ENCODE measurements around the gene MARCKSL1. TPM values are rescaled to one million over a fixed set of nuclear protein-coding genes. Genes with fewer than 3 reads are reported as not detected.

MARCKSL1 gene
- total RNA-seq, 3 donors from 2014 or later (not counting 1 experiment from before 2014, with no cell fraction given): 21.7 to 26.1 (median 21.8) TPM

DNA sequence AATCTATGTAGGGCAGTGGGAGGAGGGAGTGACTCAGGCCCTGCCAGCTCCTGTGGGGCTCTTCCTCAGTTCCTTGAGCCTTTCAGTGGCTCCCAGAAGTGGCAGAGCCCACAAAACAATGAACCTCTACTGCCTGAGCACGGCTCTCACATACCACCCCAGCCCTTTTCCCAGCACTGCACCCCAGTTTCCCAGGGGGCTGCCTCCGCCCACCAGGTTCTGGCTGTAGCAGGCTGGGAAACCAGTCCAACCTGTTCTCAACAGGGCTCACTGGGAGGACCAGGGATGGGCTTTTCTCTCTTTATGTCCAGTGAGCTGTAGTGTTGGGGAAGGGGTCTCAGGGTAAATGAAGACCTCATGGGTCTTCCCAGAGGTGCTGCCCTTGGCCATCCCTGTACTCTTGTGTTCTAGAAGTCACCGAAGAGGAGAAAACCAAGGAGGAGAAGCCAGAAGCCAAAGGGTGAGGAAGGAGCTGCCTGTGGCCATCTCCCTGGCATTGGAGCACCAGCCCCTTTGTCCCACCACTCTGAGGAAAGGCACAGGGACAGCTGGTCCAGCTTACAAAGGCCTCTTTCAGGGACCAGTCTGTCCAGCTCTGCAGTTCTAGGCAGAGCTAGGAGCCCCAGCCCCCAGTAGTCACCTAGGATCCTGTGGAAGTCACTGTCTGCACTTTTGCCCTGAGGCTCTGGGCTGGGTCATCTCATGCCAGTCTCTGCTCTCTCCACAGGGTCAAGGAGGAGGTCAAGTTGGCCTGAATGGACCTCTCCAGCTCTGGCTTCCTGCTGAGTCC is 3.5 kb downstream of the MARCKSL1 start:
- DNase-seq (no peak), ATAC-seq (no peak)
- Mint-ChIP-seq H3K4me1 (peaks cover 19 to 37% of the 10 kb centered on the region in 2 donors), H3K27me3 (ENCODE audit: low read depth in 2 of 2) (no peaks in the 10 kb centered on the region), H3K4me3 (no peak overlapping the region), H3K27ac (no peak overlapping the region), H3K9me3 (no peaks in the 10 kb centered on the region), H3K36me3 (peaks cover 11% of the 10 kb centered on the region)
- peaks cover 64% of the 10 kb centered on the region for H3K36me3 ChIP-seq (ENCODE audit: control insufficient read depth, insufficient read depth, low read length)
- H3K27ac ChIP-seq (ENCODE audit: low read length): no peak overlapping the region
- H3K4me1 ChIP-seq (ENCODE audit: control insufficient read depth, insufficient read depth, low read length): peaks cover 24% of the 10 kb centered on the region
- 96% methylated on average over 3 of the region's 3 CpGs for WGBS (ENCODE audit: insufficient coverage)
- H3K27me3 ChIP-seq (ENCODE audit: control insufficient read depth, insufficient read depth, low read length): no peaks in the 10 kb centered on the region
- H3K9me3 ChIP-seq (ENCODE audit: control insufficient read depth, insufficient read depth, low read length): no peaks in the 10 kb centered on the region
- intact Hi-C loops (cut with micrococcal nuclease): no loop called here
- TF ChIP-seq, protein P1, sequence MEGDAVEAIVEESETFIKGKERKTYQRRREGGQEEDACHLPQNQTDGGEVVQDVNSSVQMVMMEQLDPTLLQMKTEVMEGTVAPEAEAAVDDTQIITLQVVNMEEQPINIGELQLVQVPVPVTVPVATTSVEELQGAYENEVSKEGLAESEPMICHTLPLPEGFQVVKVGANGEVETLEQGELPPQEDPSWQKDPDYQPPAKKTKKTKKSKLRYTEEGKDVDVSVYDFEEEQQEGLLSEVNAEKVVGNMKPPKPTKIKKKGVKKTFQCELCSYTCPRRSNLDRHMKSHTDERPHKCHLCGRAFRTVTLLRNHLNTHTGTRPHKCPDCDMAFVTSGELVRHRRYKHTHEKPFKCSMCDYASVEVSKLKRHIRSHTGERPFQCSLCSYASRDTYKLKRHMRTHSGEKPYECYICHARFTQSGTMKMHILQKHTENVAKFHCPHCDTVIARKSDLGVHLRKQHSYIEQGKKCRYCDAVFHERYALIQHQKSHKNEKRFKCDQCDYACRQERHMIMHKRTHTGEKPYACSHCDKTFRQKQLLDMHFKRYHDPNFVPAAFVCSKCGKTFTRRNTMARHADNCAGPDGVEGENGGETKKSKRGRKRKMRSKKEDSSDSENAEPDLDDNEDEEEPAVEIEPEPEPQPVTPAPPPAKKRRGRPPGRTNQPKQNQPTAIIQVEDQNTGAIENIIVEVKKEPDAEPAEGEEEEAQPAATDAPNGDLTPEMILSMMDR (IDR thresholded peaks at IDR 0.05): no peak
- H3K4me3 ChIP-seq (ENCODE audit: low read length): no peak overlapping the region

DNA sequence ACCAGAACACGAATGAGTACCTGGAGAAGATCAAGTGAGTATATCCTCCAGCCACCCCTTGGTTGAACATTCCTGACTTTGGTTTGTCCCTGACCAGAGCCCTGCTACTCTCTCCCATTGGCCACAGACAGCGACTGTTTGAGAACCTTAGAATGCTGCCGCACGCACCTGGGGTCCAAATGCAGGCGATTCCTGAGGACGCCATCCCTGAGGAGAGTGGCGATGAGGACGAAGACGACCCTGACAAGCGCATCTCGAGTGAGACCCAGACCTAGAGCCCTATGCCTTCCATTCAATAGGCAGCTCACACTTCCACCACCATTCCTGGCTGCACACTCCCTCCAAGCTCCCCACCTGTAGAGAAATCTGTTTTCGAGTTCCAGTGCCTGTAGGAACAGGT is 4.5 kb downstream of the MARCKSL1 start:
- no peak overlapping the region for H3K4me3 Mint-ChIP-seq
- peaks cover 11% of the 10 kb centered on the region for H3K36me3 Mint-ChIP-seq
- TF ChIP-seq, protein P1 (IDR thresholded peaks at IDR 0.05): no peak
- no peaks in the 10 kb centered on the region for H3K9me3 Mint-ChIP-seq
- Histone ChIP-seq H3K4me1 (ENCODE audit: control insufficient read depth, insufficient read depth, low read length) (peaks cover 15% of the 10 kb centered on the region), H3K36me3 (ENCODE audit: control insufficient read depth, insufficient read depth, low read length) (peaks cover 73% of the 10 kb centered on the region), H3K9me3 (ENCODE audit: control insufficient read depth, insufficient read depth, low read length) (no peaks in the 10 kb centered on the region), H3K27ac (ENCODE audit: low read length) (no peak overlapping the region), H3K4me3 (ENCODE audit: low read length) (no peak overlapping the region), H3K27me3 (ENCODE audit: control insufficient read depth, insufficient read depth, low read length) (no peaks in the 10 kb centered on the region)
- intact Hi-C loops (cut with micrococcal nuclease): no loop called here
- DNase-seq: no peak
- no peak for ATAC-seq
- WGBS (ENCODE audit: insufficient coverage): 95% methylated on average over 12 of the region's 12 CpGs
- H3K27me3 Mint-ChIP-seq (ENCODE audit: low read depth in 2 of 2): no peaks in the 10 kb centered on the region
- H3K27ac Mint-ChIP-seq: peak overlapping the region in 1 of 2 donors; percentile 9
- peaks cover 18 to 28% of the 10 kb centered on the region in 2 donors for H3K4me1 Mint-ChIP-seq

DNA sequence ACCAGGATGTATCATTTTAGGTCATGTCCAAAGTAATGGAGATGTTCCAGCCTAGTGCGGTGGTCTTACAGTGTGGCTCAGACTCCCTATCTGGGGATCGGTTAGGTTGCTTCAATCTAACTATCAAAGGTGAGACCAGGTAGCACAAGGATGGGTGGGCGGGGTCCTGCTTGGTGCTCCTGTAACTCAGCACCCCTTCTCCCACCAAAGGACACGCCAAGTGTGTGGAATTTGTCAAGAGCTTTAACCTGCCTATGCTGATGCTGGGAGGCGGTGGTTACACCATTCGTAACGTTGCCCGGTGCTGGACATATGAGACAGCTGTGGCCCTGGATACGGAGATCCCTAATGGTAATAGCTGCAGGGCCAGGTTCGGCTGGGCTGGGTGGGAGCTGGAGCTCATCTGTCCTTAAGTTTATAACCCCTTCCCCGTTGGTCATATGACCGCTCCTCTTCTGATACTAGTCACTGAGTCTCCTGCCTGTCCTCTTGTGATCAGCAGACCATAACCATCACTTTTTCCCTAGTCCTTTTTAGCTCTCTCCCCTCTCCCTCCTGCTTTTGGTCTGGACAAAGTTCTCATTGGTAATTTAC is 5.4 kb downstream of the MARCKSL1 start:
- intact Hi-C loops (cut with micrococcal nuclease): no loop called here
- WGBS (ENCODE audit: insufficient coverage): 99% methylated on average over 12 of the region's 12 CpGs

More for the DNA sequence above, 5.4 kb downstream of the MARCKSL1 start:
- H3K36me3 ChIP-seq (ENCODE audit: control insufficient read depth, insufficient read depth, low read length): peaks cover 73% of the 10 kb centered on the region
- ATAC-seq (no peak), DNase-seq (no peak)
- Mint-ChIP-seq H3K4me3 (no peak overlapping the region), H3K27me3 (ENCODE audit: low read depth in 2 of 2) (no peaks in the 10 kb centered on the region), H3K4me1 (peaks cover 18 to 23% of the 10 kb centered on the region in 2 donors), H3K27ac (no peak overlapping the region), H3K9me3 (no peaks in the 10 kb centered on the region), H3K36me3 (peaks cover 11% of the 10 kb centered on the region)
- peaks cover 10% of the 10 kb centered on the region for H3K4me1 ChIP-seq (ENCODE audit: control insufficient read depth, insufficient read depth, low read length)
- no peaks in the 10 kb centered on the region for H3K27me3 ChIP-seq (ENCODE audit: control insufficient read depth, insufficient read depth, low read length)
- no peak overlapping the region for H3K4me3 ChIP-seq (ENCODE audit: low read length)
- H3K9me3 ChIP-seq (ENCODE audit: control insufficient read depth, insufficient read depth, low read length): no peaks in the 10 kb centered on the region
- no peak overlapping the region for H3K27ac ChIP-seq (ENCODE audit: low read length)
- TF ChIP-seq, protein P1 (IDR thresholded peaks at IDR 0.05): no peak

Measured in natural killer cell (primary cell).